Globus pallidus (tissue), 1 donor: Measurements from ENCODE around the gene GPR132.
"Not testable (repeated sequence)": the region's sequence is repeated elsewhere in the genome, so short reads cannot be mapped to it uniquely, and the experiment has no call there.

ENCODE experiments used
- DNase-seq: peaks from one replicate; pipeline ENCODE4 v3.0.0-alpha.2; 2015; ENCODE audit warnings: low spot score

Gene GPR132

DNA sequence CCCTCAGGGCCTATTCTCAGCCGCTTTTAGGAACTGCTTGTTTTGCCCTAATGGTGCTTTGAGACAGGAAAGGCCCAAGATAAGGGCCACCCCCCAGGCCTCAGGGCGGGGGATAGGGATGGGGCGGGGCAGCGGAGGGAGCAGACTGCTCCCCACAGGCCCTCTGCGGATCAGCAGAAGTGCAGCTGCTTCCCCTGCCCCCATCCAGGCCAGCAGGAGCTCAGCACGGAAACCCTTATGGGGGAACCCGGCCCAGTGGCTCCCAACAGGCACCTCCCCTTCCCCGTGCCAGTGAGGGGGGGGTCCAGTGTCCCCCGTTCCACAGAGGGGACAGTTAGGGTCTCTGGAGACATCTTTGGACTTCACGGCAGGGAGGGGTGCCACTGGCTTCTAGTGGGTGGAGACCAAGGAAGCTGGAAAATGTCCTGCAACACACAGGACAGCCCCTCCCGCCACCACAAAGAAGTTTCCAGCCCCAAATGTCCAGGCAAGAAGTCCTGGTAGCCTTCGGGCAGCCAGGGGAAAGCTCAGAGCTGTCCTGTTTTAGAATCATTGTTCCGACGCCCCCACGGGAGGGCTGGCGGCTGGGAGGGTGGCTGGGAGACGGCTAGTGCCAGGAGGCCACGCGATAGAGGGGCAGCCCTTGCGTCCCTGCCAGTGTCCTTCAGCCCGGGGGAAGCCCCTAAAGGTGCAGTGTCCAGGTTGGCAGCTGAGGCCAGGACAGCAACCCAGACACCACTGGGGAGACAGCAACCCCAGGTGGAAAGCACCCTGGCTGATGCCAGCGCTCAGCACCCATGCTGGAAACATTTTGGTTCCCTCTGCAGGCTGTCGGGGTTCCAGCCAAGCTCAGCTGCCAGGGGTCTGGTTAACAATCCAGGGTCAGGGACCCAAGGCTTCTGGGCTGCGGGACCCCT is 10.4 kb upstream of the GPR132 start:
- peak; percentile 46 for DNase-seq

DNA sequence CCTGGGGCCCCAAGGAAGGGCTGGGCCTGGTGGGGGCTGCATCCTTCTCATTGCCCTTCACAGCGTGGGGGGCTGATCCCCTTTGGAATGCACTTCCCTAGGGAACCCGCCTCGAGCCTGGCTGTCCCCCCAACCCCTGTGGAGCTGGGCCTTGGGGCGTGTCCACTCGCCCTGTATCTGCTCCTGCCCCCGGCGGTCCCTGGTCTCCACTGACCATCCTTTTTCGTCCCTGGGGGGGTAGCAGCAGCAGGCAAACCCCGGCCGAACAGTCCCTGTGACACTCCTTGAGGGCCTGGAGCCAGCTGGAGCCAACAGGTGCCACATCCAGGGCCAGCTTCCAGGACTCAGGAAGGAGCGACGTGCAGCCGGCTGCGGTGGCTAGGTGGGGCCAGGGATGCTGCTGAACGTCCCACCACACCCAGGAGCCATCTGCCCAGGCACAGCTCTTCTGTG is 9.4 kb upstream of the GPR132 start:
- DNase-seq = no peak

DNA sequence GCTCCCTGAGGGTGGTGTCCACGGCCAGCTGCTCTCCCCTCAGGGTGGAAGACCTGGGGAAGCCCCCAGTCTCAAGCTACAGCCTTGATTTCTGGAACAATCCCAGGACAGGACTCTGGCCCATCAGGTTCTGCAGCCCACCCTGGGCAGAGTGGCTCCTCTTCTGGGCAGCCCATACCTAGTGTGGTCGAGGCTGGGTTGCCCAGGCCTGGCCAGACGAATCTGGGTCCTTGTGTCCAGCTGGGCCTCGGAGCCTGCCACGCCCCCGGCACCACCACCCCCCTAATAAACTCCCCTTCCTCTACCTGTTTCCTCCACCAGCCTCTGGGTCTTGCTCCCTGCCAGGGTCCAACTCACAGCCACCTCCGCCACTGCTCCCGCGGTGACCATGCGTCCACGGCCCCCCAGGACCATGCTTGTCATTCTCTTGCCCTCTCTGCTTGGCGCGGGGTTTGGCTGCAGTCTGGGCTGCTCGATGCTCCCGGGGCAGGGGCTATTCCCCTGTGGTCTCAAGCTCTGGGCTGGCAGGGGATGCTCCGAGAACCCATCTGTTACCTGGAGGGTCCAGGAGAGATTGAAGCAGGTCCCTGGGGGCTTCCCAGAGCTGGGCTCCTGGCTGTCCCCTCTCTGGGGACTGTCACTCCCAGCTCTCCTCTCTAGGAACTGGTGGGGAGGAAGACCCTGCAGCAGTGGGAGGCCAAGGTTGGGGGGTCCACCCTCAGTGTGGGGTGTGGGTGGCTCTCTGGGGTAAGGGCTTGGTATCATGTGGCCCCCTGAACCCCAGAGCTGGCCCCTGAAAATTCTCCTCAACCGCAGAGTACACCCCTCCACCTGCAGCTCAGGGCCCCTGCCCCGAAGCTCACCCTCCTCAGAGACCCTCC is 8.7 kb upstream of the GPR132 start:
- no peak for DNase-seq

DNA sequence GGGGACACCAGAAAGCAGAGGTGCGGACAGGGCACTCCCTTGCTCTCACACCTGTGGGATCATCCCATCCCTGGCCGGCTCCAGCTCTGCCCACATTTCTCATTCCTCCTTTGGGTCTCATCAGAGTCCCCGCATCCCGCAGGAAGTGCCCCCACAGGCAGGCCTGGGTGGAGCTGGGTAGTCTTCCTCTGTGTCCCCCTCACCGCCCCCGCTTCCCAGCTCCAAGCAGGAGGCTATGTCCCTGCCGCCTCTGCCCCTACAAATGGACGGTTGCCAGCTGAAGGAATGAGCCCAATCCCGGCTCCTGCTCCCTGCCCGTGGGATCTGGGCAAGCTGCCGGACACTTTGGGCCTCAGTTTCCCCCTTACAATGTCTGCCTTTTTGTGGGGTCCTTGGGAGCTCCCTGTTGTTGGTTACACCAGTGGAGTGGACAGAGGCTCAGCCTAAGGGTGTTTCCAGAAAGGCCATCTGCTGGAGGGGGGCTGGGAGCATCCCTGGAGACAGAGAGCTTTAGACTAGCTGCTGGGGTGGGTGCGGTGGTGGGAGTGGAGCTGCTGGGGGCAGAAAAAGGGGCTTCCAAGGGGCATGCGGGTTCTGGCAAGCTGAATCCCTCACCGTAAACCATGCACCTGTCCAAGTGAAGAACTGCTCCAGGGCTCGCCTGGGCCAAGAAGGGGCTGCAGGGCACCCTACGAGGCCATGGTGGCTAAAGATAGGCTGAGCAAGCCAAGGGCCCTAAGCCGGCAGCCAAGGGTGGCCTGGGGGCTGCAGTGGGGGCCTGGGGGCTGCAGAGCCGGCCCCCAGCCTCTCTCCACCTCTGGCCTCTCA is 7.9 kb upstream of the GPR132 start:
- no peak for DNase-seq

DNA sequence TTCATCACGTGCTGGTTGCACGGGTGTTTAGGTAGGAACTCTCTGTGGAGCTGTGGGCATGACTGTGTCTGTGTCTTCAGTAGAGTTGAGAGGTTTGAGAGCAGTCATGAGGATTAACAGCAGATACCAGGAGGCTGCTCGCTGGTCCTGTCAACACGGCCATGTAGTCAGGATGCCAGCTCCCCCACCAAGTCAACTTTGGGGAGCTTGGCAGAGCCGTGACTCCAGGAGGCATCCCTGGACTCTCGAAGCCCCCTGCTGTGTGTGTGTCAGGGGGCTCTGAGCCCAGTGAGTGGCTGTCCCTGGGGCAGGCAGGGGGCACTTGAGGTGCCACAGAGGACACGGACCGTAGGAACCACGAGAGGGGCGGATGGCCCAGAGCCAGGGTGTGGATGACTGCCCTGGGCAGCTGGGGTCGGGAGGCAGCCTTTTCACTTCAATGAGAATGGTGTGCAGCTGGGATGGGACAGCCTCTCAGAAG is 7.2 kb upstream of the GPR132 start:
- DNase-seq = no peak

DNA sequence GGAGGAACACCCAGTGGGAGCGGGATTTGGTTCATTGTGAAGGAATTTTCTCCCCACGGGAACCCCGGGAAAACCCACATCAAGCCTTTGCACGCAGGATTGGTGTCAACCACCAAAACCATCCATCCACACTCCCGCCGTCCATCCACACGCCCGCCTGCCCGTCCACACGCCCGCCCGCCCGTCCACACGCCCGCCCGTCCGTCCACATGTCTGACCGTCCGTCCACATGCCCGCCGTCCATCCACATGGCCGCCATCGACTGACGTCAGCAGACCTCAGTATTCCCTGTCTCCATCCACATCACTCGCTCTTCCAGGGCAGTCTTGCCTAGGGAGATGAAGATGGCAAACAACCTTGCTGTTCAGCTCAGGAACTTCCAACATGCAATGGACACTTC is 6.7 kb upstream of the GPR132 start:
- DNase-seq = no peak

DNA sequence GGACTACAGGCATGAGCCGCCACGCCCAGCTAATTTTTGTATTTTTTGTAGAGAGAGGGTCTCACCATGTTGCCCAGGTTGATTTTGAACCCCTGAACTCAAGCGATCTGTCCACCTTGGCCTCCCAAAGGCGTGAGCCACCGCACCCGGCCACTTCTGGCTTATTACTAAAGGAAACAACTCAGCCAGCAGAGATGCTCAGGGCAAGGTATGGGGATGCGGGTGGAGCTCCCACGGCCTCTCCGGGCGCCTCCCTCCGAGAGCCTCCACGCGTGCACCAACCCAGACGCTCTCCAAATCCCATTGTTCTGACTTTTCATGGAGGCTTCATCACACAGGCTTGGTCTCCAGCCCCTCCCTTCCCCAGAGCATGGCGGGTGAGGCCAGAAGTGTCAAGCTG is 6.1 kb upstream of the GPR132 start:
- no peak for DNase-seq

DNA sequence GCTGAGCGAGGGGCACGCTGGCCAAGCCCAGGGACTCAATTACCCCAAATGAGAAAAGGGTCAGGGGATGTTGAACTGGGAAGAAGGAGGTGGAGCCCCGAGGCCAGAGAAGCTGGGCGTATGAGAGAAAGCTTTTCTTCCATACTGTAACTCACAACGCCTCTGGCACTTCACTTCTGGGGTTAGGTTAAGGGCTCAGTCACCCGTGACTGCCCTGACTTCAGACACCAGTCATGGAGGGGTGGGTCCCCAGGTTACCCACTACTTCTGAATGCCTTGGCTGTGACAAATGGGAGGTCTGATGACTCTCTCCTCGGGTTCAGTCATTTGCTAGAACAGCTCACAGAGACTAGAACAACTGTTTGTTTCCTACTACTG is 5.5 kb upstream of the GPR132 start:
- no peak for DNase-seq

DNA sequence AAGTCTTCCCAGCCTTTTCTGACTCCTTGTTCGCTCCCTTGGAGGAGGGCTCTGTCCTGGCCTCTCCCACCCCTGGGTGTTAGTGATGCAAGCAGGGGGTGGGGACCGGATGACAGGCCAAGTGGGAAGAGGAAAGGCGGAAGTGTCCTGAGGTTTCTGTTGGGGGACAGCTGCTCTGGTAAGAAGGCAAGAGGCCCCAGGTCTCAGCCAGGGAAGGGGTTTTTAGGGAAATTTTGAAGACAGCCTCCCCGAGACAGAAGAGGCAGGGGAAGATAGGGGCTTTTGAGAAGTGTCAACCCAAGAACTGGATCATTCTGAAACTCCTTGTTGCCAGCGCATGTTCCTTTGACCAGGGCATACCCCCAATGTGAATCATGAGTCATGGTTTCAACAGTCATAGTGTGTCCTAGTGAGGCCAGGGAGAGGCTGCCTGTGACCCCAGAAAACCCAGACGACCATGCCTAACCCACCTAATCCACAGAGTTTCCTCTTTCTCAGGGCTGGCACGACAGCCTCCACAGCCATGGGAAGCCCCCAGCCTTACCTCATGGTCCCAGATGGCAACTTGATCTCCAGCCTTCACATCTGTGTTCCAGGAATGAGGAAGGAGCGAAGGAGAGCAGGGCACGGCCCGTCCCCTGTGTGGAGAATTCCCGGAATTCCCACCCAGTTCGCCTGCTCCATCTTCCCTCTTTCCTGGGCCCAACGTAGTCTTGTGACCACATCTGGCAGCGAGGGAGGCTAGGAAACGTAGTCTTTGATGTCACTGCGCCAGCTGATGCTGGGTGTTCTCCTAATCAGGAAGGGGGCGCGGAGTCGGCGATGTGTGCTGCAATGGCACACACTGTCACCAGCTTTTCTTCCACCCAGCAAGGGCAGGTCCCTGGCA is 4.9 kb upstream of the GPR132 start:
- no peak for DNase-seq

DNA sequence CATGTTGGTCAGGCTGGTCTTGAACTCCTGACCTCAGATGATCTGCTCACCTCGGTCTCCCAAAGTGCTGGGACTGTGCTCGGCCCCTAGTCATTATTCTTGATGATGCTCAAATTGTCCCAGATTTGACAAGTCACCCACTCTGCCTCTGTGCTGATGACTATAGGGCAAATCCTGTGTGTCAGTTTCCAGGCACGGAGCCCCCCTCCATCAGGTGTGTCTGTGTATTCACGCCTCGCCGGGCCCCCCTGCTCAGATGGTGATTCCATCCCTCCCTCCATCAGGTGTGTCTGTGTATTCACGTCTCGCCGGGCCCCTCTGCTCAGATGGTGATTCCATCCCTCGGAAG is 4.3 kb upstream of the GPR132 start:
- no peak for DNase-seq

DNA sequence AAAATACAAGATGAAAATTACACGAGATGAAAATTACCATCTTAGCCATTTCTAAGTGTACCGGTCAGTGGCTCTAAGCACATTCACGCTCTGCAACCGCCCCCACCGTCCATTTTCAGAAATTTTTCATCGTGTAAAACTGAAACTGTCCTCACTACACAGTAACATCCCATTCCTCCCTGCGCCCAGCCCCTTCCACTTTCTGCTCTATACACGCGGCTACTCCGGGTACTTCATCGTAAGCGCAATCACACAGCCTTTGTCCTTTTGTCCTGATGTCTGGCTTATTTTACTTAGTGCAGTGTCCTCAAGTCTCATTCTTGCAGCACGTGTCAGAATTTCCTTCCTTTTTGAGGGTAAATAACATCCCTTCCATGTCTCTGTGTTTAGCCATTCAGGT is 3.6 kb upstream of the GPR132 start:
- no peak for DNase-seq

DNA sequence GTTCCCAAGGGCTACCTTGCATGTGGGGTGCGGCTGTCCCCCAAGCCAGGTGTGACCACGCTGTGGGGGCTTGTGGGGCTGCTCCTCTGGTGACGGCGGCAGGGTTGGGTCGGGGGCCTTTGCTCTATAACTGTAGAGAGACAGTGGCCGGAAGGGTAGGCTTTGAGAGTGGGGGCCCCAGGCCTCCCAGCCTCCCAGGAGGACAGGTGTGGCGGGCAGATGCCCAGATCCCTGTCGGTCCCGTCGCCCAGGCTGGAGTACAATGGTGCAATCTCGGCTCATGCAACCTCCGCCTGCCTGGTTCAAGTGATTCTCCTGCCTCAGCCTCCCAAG is 2.7 kb upstream of the GPR132 start:
- no peak for DNase-seq

DNA sequence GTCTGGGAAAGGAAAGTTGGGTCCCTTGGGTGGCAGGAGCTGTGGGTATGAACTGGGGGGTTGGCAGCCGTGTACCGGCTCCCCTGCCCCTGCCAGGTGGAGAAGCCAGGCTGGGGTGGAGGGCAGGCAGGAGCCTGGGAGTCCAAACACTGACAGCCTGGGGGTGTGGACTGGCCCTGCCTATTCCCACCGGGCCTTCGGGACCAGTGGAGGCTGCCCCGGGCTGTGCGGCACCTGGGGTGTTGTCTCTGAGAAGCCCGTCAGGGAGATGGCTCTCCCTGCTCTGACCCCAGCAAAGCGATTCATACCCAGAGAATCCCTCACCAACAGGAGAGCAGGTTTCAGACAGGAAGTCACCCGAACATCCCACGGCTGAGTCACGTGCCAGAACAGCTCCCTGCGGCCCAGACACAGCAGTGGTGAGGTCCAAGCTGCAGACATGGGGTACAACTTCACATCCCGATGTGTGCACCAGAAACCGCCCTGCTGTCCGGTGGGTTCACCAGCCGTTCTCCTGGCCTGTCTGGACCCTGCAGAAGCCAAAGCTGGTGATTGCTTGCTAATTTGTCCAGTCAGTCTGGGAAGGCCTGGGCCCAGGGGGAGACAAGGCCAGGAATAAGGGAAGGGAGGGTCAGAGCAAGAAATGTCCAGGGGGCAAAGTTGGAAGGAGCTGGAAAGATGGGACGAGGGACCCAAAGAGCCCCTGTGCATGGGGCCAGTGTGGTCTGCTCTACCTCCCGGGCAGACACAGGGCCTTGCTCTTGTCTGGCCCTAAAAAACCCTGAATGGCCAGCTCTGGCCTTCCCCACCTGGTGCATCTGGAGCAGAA is 2.1 kb upstream of the GPR132 start:
- no peak for DNase-seq

DNA sequence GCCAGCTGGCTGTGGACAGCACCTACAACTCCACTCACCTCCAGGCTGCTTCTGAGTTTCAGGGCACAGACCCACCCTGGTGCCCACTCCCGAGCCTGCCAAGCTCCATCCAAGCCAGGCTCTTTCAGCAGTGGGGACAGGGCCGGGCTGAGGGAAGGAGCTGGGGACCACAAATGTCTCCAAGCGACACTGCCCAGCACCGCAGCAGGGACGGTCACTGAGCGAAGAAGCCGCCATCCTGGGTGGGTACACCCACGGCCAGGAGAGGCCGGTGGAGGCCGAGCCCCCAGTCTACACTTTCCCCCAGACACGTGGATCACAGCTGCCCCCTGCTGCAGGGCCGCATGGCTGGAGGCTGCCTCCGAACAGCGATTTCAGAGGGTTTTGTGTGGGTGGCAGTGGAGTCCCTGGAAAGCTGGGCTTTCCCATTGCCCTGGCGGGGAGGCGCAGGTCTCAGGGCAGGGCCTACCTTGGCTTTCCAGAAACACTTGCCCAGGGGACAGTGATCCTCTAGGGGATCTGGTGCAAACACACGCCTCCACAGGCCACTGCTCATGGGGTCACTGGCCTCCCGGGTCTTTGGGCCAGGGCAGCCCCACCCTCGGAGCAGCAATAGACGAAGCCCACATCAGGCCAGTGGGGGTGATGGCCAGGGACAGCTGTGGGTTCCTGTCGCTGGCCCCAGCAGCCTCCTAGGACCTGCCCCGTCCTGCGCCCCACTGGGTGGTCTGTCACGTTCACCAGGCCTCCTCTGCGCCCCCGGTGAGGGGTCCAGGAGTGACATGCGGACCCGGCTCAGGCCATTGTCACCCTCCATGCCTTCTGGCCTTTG is 1.2 kb upstream of the GPR132 start:
- no peak for DNase-seq

DNA sequence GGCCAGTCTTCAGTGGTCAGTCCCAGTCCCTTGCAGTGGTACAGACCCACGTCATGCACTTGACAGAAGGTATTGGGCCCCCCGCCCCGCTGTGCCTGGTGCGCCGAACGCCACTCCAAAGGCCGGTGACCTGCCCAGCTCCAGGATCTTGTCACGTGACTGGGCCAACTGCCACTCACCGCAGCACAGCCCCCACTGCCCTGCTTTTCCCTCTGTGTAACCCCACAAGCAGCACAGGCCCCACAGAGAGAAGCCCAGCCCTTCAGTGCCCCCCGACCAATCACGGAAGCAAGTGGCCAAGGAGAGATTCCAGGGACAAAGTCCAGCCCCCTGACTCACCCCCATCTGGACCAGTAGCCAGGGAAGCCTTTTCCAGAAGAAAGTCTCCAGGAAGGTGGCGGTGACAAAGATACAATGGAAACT is 498 bp downstream of the GPR132 start:
- no peak for DNase-seq

DNA sequence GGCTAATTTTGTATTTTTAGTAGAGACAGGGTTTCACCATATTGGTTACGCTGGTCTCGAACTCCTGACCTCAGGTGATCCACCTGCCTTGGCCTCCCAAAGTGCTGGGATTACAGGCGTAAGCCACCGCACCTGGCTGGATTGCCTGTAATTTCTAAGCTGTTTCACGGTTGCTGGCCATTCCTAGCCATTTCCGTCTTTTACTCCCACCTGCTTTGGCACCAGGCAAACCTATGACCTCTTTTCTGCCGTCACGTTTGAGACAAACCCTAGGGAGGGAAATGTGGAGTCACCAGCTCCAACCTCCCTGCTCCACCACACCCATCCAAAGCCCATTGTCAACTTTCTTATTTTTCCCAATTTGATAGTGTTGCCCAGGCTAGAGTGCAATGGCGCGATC is 1.2 kb downstream of the GPR132 start:
- DNase-seq = no peak

DNA sequence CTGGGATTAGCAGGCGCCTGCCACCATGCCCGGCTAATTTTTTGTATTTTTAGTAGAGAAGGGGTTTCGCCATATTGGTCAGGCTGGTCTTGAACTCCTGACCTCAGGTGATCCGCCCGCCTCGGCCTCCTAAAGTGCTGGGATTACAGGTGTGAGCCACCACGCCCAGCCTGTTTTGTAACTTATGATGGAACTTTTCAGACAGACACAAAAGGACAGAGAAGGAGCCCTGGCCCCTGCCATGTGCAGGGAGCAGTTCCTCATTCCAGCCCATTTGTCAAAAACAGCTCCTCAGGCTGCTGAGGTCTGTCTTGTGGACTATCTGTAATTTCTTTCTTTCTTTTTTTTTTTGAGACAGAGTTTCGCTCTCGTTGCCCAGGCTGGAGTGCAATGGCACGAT is 1.7 kb downstream of the GPR132 start:
- DNase-seq = not testable (repeated sequence)

DNA sequence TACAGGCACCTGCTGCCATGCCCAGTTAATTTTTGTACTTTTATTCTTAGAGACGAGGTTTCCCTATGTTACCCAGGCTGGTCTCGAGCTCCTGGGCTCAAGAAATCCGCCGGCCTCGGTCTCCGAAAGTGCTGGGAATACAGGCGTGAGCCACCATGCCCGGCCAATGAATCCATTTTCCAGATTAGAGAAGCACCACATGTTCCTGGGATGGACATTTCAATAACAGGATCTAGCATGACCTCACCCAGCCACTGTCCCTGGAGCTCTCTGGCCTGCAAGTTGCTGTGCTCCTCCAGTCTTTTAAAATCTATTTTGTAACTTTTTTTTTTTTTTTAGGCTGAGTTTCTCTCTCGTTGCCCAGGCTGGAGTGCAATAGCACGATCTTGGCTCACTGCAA is 2.2 kb downstream of the GPR132 start:
- DNase-seq = no peak

DNA sequence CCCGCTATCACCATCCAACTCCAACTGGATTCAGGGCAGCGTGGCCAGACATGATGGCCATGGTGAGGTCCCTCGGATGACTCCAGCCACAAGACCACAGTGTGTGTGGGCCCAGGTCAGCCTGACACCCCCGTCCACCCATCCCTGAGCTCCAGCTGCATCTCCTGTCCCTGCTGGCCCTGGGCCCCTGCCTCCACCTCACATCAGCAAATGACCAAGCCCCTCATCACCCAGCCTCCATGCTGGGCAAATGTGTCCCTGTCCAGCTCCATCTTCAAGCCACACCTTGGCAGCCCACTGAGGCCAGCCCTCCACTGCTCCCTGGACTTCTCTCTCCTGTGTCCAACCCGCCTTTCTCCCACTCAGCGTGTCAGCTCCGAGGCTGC is 3.2 kb downstream of the GPR132 start:
- no peak for DNase-seq
